Renal cortical epithelial cell (primary cell): ENCODE results near the gene SMC3. TPM values are rescaled to one million over a fixed set of nuclear protein-coding genes. Genes with fewer than 3 reads are reported as not detected.
"Not testable (repeated sequence)": the region's sequence is repeated elsewhere in the genome, so short reads cannot be mapped to it uniquely, and the experiment has no call there.

Source experiments
- DNase-seq: peaks from one replicate; pipeline ENCODE4 v3.0.0-alpha.2; 2011; ENCODE audit warnings: low read depth
- total RNA-seq: library from RNA; depleted of rRNA; stranded (reverse); fragments of >200 nt; gene quantifications from 2 replicates; pipeline ENCODE4 v1.2.3, GENCODE V29; 2014

The SMC3 gene
- 20.1 and 39.3 TPM in 2 replicates for total RNA-seq

- DNase-seq = peak; percentile 84
Observed at GRCh38 chr10:110567201-110568054, at the start of gene SMC3. SMC3 (plus strand) TSS chr10:110567695; CDS start chr10:110567817, 122 bp downstream.

GRCh38 chr10:110522365-110522988 is 45.0 kb upstream of the SMC3 start:
- DNase-seq = peak; percentile 64

GRCh38 chr10:110523736-110524135 is 43.8 kb upstream of the SMC3 start:
- DNase-seq = no peak

- no peak for DNase-seq
Observed at GRCh38 chr10:110524179-110524858, 43.2 kb upstream of the SMC3 start.

- DNase-seq = no peak
Observed at GRCh38 chr10:110524859-110525232, 42.6 kb upstream of the SMC3 start.

- no peak for DNase-seq
Observed at GRCh38 chr10:110525349-110526260, 41.9 kb upstream of the SMC3 start.

GRCh38 chr10:110527731-110528171 is 39.7 kb upstream of the SMC3 start:
- DNase-seq = no peak

- DNase-seq = no peak
Observed at GRCh38 chr10:110528224-110528996, 39.1 kb upstream of the SMC3 start.

- not testable (repeated sequence) for DNase-seq
Observed at GRCh38 chr10:110528997-110529524, 38.4 kb upstream of the SMC3 start.

- DNase-seq = no peak
Observed at GRCh38 chr10:110529596-110530011, 37.9 kb upstream of the SMC3 start.

- no peak for DNase-seq
Observed at GRCh38 chr10:110530131-110530831, 37.2 kb upstream of the SMC3 start.

- DNase-seq = no peak
Observed at GRCh38 chr10:110531687-110532086, 35.8 kb upstream of the SMC3 start.

GRCh38 chr10:110532628-110533027 is 34.9 kb upstream of the SMC3 start:
- DNase-seq = not testable (repeated sequence)

- DNase-seq = no peak
Observed at GRCh38 chr10:110533149-110533548, 34.3 kb upstream of the SMC3 start.

- DNase-seq = no peak
Observed at GRCh38 chr10:110534571-110534970, 32.9 kb upstream of the SMC3 start.

GRCh38 chr10:110535958-110536891 is 31.3 kb upstream of the SMC3 start:
- DNase-seq = peak; percentile 91

- no peak for DNase-seq
Observed at GRCh38 chr10:110539091-110539490, 28.4 kb upstream of the SMC3 start.

- DNase-seq = peak; percentile 52
Observed at GRCh38 chr10:110540031-110540430, 27.5 kb upstream of the SMC3 start.
